ENCODE data around the gene SLC28A3. TPM values are rescaled to one million over a fixed set of nuclear protein-coding genes. Genes with fewer than 3 reads are reported as not detected.
"Not testable (repeated sequence)": the region's sequence is repeated elsewhere in the genome, so short reads cannot be mapped to it uniquely, and the experiment has no call there.

SLC28A3 gene
- total RNA-seq, 1 experiment from 2014 or later = not detected

DNA sequence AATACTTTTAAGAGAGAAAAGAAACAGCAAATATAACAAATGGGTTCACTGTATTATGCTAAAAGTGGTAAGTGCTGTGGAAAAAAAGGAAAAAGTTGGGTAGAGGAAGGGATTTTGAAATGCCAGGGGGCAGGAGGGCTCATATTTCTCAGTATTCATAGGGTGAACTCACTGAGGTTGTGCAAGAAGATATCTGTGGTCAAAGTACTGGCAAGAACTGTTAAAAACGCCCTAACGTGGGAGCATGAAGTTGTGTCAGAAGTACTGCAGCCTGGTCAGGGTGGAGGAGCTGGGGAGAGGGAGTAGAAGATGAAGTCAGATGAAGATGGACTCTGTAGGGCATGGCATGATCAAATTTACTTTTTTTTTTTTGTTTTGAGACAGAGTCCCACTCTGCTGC, 31.2 kb upstream of the SLC28A3 start:
- Histone ChIP-seq H3K9me3 (ENCODE audit: control insufficient read depth, insufficient read depth, low read depth, low read length) (no peaks in the 10 kb centered on the region), H3K27me3 (ENCODE audit: control insufficient read depth, insufficient read depth, low read length) (no peaks in the 10 kb centered on the region), H3K27ac (ENCODE audit: low read length) (no peak overlapping the region), H3K36me3 (ENCODE audit: control insufficient read depth, insufficient read depth, low read length) (no peaks in the 10 kb centered on the region), H3K4me3 (ENCODE audit: low read depth in 2 of 2, low read length in 2 of 2) (no peak overlapping the region), H3K4me1 (ENCODE audit: control insufficient read depth, insufficient read depth, low read length) (no peaks in the 10 kb centered on the region)
- ATAC-seq = no peak
- BruUV-seq (replicated peaks) = no TSS peak
- TF ChIP-seq, protein P1, sequence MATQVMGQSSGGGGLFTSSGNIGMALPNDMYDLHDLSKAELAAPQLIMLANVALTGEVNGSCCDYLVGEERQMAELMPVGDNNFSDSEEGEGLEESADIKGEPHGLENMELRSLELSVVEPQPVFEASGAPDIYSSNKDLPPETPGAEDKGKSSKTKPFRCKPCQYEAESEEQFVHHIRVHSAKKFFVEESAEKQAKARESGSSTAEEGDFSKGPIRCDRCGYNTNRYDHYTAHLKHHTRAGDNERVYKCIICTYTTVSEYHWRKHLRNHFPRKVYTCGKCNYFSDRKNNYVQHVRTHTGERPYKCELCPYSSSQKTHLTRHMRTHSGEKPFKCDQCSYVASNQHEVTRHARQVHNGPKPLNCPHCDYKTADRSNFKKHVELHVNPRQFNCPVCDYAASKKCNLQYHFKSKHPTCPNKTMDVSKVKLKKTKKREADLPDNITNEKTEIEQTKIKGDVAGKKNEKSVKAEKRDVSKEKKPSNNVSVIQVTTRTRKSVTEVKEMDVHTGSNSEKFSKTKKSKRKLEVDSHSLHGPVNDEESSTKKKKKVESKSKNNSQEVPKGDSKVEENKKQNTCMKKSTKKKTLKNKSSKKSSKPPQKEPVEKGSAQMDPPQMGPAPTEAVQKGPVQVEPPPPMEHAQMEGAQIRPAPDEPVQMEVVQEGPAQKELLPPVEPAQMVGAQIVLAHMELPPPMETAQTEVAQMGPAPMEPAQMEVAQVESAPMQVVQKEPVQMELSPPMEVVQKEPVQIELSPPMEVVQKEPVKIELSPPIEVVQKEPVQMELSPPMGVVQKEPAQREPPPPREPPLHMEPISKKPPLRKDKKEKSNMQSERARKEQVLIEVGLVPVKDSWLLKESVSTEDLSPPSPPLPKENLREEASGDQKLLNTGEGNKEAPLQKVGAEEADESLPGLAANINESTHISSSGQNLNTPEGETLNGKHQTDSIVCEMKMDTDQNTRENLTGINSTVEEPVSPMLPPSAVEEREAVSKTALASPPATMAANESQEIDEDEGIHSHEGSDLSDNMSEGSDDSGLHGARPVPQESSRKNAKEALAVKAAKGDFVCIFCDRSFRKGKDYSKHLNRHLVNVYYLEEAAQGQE (IDR thresholded peaks at IDR 0.05; ENCODE audit: insufficient read depth in 1 of 2, low read depth in 2 of 2, low read length in 1 of 2) = no peak
- TF ChIP-seq, protein P2, sequence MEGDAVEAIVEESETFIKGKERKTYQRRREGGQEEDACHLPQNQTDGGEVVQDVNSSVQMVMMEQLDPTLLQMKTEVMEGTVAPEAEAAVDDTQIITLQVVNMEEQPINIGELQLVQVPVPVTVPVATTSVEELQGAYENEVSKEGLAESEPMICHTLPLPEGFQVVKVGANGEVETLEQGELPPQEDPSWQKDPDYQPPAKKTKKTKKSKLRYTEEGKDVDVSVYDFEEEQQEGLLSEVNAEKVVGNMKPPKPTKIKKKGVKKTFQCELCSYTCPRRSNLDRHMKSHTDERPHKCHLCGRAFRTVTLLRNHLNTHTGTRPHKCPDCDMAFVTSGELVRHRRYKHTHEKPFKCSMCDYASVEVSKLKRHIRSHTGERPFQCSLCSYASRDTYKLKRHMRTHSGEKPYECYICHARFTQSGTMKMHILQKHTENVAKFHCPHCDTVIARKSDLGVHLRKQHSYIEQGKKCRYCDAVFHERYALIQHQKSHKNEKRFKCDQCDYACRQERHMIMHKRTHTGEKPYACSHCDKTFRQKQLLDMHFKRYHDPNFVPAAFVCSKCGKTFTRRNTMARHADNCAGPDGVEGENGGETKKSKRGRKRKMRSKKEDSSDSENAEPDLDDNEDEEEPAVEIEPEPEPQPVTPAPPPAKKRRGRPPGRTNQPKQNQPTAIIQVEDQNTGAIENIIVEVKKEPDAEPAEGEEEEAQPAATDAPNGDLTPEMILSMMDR (IDR thresholded peaks at IDR 0.05) = no peak
- TF ChIP-seq POLR2AphosphoS5 (IDR thresholded peaks at IDR 0.05; ENCODE audit: low read depth, low read length) = no peak
- no peak for TF ChIP-seq SIN3A (IDR thresholded peaks at IDR 0.05; ENCODE audit: borderline replicate concordance, insufficient read depth, low read depth, low read length)
- no peak for TF ChIP-seq TCF7L2 (IDR thresholded peaks at IDR 0.05; ENCODE audit: low read depth, low read length)
- in situ Hi-C loops (cut with HindIII; ENCODE audit: low pct_unique_long_range_greater_than_20kb, low sequenced_read_pairs) = no loop called here
- ChIA-PET POLR2A (no interaction called here), CTCF (no interaction called here)
- DNase-seq (ENCODE audit: low read depth, low spot score) = no peak
- intact Hi-C loops (cut with micrococcal nuclease; ENCODE audit: unreplicated experiment) = no loop called here

DNA sequence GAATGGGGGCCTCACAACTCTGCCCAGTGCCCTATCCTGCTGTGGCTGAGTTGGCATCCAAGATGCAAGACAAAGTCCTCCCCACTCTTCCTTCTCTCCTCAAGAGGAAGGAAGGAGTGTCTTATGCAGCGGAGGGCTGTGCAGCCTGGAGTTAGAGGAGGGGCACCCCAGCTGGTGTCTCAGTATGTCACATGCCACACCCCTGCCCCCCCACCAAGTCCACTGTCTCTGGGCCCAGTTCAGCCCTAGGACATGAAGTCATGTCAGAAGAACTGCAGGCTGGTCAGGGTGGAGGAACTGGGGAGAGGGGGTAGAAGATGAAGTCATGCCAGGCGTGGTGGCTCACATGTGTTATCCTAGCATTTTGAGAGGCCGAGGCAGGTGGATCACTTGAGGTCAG, 28.0 kb upstream of the SLC28A3 start:
- Histone ChIP-seq H3K9me3 (ENCODE audit: control insufficient read depth, insufficient read depth, low read depth, low read length) (no peaks in the 10 kb centered on the region), H3K36me3 (ENCODE audit: control insufficient read depth, insufficient read depth, low read length) (no peaks in the 10 kb centered on the region), H3K27me3 (ENCODE audit: control insufficient read depth, insufficient read depth, low read length) (no peaks in the 10 kb centered on the region), H3K4me3 (ENCODE audit: low read depth in 2 of 2, low read length in 2 of 2) (no peak overlapping the region), H3K27ac (ENCODE audit: low read length) (no peak overlapping the region), H3K4me1 (ENCODE audit: control insufficient read depth, insufficient read depth, low read length) (no peaks in the 10 kb centered on the region)
- in situ Hi-C loops (cut with HindIII; ENCODE audit: low pct_unique_long_range_greater_than_20kb, low sequenced_read_pairs) (no loop called here), intact Hi-C loops (cut with micrococcal nuclease; ENCODE audit: unreplicated experiment) (no loop called here)
- DNase-seq (ENCODE audit: low read depth, low spot score) (no peak), ATAC-seq (no peak)
- ChIA-PET CTCF (no interaction called here), POLR2A (no interaction called here)
- no peak for TF ChIP-seq SIN3A (IDR thresholded peaks at IDR 0.05; ENCODE audit: borderline replicate concordance, insufficient read depth, low read depth, low read length)
- TF ChIP-seq POLR2AphosphoS5 (IDR thresholded peaks at IDR 0.05; ENCODE audit: low read depth, low read length) = no peak
- TF ChIP-seq, protein P2 (IDR thresholded peaks at IDR 0.05) = no peak
- TF ChIP-seq, protein P1 (IDR thresholded peaks at IDR 0.05; ENCODE audit: insufficient read depth in 1 of 2, low read depth in 2 of 2, low read length in 1 of 2) = no peak
- BruUV-seq (replicated peaks) = no TSS peak

DNA sequence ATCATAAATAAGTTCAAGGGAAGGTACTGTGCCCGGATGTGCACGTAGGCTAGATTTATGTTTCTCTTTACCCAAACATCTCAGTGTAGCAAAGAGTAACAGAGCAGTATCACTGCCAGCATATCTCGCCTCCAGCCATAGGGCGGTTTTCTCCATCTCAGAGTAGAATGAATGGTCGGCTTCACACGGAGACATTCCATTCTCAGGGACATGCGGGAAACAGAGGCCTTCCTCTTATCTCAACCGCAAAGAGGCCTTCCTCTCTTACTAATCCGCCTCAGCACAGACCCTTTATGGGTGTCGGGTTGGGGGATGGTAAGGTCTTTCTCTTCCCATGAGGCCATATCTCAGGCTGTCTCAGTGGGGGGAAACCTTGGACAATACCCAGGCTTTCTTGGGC, 27.2 kb upstream of the SLC28A3 start:
- BruUV-seq (replicated peaks) = not testable (repeated sequence)

More for the DNA sequence above, 27.2 kb upstream of the SLC28A3 start:
- H3K27me3 ChIP-seq (ENCODE audit: control insufficient read depth, insufficient read depth, low read length); H3K9me3 ChIP-seq (ENCODE audit: control insufficient read depth, insufficient read depth, low read depth, low read length); H3K4me3 ChIP-seq (ENCODE audit: low read depth in 2 of 2, low read length in 2 of 2); in situ Hi-C loops (cut with HindIII; ENCODE audit: low pct_unique_long_range_greater_than_20kb, low sequenced_read_pairs); POLR2A ChIA-PET; ATAC-seq; H3K4me1 ChIP-seq (ENCODE audit: control insufficient read depth, insufficient read depth, low read length); DNase-seq (ENCODE audit: low read depth, low spot score); H3K27ac ChIP-seq (ENCODE audit: low read length); CTCF ChIA-PET; H3K36me3 ChIP-seq (ENCODE audit: control insufficient read depth, insufficient read depth, low read length); intact Hi-C loops (cut with micrococcal nuclease; ENCODE audit: unreplicated experiment): not testable (repeated sequence)
